Heart left ventricle (tissue), 13 donors: ENCODE data around the gene SCAMP4.

Experiments used
- CTCF ChIP-seq, 12 donors: fragments of 200-600 bp; sonication (generic) in 4 of 12; IDR thresholded peaks; one replicate each; pipeline versions ENCODE4 v1.5.0 to v1.8.0; 2018 to 2022; ENCODE audit warnings: antibody characterized with exemption in 12 of 12, mild to moderate bottlenecking in 5 of 12
- POLR2A ChIP-seq, 2 donors: fragments of 450-650 bp; IDR thresholded peaks; one replicate each; pipeline ENCODE4 v1.6.1; 2017; ENCODE audit warnings: antibody characterized with exemption in 2 of 2, mild to moderate bottlenecking in 2 of 2, moderate library complexity in 2 of 2
- donor health status: ischemic (EF 13 %, LVEDD 7.1; RV severe dilation, severe dysfunction).
- donor health status: DM: no; HTN: yes; CAD: no.
- donor health status: DM: no; HTN: no; CAD: no.
- donor health status: ischemic (EF 25% LVEDD 6.9; RV normal size, moderate dysfunction).
- donor health status: ischemic (EF 25% LVEDD 5.7; RV mildly dilated, moderate dysfunction).
- donor health status: ischemic (EF 35%, LVEDD 5.7; RV mildly dilated, moderate dysfunction).
- donor health status: nonischemic (EF 11% LVEDD 7.7; RV severe dilation, severe dysfunction).
- donor health status: DM: yes; HTN: yes; CAD: no.
- donor health status: PGD.
- donor health status: ischemic (EF 29% LVEDD 5.4; RV normal size, mild dysfunction).
- donor health status: nonischemic (EF 23%, LVEDD 6.1; RV moderate dilation, normal function).

GRCh38 chr19:1862424-1863327 is 42.5 kb upstream of the SCAMP4 start:
- TF ChIP-seq CTCF (IDR thresholded peaks at IDR 0.05) (no peak), POLR2A (IDR thresholded peaks at IDR 0.05) (no peak)
